ENCODE results near the gene KRTAP4-9.

GRCh38 chr17:41058741-41059140, 46.4 kb upstream of the KRTAP4-9 start:
- TF ChIP-seq CTCF (conservative IDR thresholded peaks at IDR 0.05; ENCODE audit: low read depth, low read length) (no peak), EZH2 (IDR thresholded peaks at IDR 0.05; ENCODE audit: borderline replicate concordance, low read depth, low read length, poor library complexity, severe bottlenecking) (no peak)

All from A673 (cell line).